Fibroblast of lung (primary cell): ENCODE data around the gene PPP1R10.

ENCODE experiments used
- CTCF ChIP-seq, 2 donors: IDR thresholded peaks in 1 of 2; conservative IDR thresholded peaks in 1 of 2; 1 replicate in 1 of 2; 2 replicates in 1 of 2; pipeline ENCODE4 v1.5.1; 2011 to 2012; ENCODE audit warnings: low read length in 2 of 2, control low read depth in 1 of 2, inconsistent platforms in 1 of 2, low read depth in 1 of 2, mild to moderate bottlenecking in 1 of 2
- EZH2 ChIP-seq: IDR thresholded peaks from 2 replicates; pipeline ENCODE4 v1.5.1; 2012; ENCODE audit warnings: low read length, control low read depth, mild to moderate bottlenecking; ENCODE audit errors: missing control alignments

GRCh38 chr6:30615958-30616810, 859 bp downstream of the PPP1R10 start:
- TF ChIP-seq CTCF (conservative IDR thresholded peaks at IDR 0.05 in 1 of 2, IDR thresholded peaks at IDR 0.05 in 1 of 2; ENCODE audit: low read depth in 1 of 2, low read length in 2 of 2) (no peak), EZH2 (no peak)
